Fibroblast of the aortic adventitia (primary cell): ENCODE data around the gene VGF. TPM values are rescaled to one million over a fixed set of nuclear protein-coding genes. Genes with fewer than 3 reads are reported as not detected.
"Not testable (repeated sequence)": the region's sequence is repeated elsewhere in the genome, so short reads cannot be mapped to it uniquely, and the experiment has no call there.

Experiments used
- DNase-seq: peaks from one replicate; pipeline ENCODE4 v3.0.0-alpha.2; 2010; ENCODE audit warnings: low read depth
- H3K4me3 ChIP-seq: 2 replicates; pipeline ENCODE4 v1.5.1; 2011; ENCODE audit warnings: low read depth, mild to moderate bottlenecking, control low read depth, low read length, moderate library complexity
- total RNA-seq: library from RNA; depleted of rRNA; stranded (reverse); fragments of >200 nt; gene quantifications from 2 replicates; pipeline ENCODE4 v1.2.3, GENCODE V29; 2012; ENCODE audit warnings: low replicate concordance
- TF ChIP-seq, protein P1 (sequence below): IDR thresholded peaks from 2 replicates; pipeline ENCODE4 v1.5.1; 2011; ENCODE audit warnings: mild to moderate bottlenecking, low read length, control low read depth, inconsistent platforms; ENCODE audit not compliant: insufficient read depth

Gene VGF
- total RNA-seq, 1 donor = not detected

DNA sequence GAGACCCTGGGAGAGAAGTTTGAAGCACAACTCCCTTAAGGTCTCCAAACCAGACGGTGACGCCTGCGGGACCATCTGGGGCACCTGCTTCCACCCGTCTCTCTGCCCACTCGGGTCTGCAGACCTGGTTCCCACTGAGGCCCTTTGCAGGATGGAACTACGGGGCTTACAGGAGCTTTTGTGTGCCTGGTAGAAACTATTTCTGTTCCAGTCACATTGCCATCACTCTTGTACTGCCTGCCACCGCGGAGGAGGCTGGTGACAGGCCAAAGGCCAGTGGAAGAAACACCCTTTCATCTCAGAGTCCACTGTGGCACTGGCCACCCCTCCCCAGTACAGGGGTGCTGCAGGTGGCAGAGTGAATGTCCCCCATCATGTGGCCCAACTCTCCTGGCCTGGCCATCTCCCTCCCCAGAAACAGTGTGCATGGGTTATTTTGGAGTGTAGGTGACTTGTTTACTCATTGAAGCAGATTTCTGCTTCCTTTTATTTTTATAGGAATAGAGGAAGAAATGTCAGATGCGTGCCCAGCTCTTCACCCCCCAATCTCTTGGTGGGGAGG, 27.6 kb downstream of the VGF start:
- no peak for DNase-seq
- TF ChIP-seq, protein P1, sequence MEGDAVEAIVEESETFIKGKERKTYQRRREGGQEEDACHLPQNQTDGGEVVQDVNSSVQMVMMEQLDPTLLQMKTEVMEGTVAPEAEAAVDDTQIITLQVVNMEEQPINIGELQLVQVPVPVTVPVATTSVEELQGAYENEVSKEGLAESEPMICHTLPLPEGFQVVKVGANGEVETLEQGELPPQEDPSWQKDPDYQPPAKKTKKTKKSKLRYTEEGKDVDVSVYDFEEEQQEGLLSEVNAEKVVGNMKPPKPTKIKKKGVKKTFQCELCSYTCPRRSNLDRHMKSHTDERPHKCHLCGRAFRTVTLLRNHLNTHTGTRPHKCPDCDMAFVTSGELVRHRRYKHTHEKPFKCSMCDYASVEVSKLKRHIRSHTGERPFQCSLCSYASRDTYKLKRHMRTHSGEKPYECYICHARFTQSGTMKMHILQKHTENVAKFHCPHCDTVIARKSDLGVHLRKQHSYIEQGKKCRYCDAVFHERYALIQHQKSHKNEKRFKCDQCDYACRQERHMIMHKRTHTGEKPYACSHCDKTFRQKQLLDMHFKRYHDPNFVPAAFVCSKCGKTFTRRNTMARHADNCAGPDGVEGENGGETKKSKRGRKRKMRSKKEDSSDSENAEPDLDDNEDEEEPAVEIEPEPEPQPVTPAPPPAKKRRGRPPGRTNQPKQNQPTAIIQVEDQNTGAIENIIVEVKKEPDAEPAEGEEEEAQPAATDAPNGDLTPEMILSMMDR = no peak
- no peak overlapping the region for H3K4me3 ChIP-seq

DNA sequence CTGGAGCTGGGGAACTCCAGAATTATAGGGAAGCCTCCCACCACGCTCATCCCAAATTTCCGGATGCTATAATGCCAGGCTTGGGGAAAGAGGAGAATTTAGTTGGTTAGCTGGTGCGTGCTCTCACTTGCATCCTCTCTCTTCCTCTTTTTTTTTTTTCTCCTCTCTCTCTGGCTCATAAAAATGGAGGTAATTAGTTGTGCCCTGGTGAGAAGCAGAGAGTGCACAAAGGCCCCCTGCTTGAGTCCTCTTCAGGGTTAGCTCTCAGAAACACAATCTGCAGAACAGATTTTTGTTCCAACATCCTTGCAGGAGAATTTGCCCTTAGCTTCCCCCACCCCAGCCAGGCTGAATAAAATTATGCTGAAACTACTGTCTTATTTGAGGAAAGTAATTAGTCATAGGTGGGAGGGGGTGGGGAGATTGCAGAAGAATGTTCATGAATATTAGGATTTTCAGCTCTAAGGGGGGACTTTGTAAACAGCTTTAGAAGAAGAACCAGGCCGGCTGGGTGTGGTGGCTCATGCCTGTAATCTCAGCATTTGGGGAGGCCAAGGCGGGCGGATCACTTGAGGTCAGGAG, 30.9 kb downstream of the VGF start:
- no peak overlapping the region for H3K4me3 ChIP-seq
- peak; percentile 41 for DNase-seq
- TF ChIP-seq, protein P1 = no peak

DNA sequence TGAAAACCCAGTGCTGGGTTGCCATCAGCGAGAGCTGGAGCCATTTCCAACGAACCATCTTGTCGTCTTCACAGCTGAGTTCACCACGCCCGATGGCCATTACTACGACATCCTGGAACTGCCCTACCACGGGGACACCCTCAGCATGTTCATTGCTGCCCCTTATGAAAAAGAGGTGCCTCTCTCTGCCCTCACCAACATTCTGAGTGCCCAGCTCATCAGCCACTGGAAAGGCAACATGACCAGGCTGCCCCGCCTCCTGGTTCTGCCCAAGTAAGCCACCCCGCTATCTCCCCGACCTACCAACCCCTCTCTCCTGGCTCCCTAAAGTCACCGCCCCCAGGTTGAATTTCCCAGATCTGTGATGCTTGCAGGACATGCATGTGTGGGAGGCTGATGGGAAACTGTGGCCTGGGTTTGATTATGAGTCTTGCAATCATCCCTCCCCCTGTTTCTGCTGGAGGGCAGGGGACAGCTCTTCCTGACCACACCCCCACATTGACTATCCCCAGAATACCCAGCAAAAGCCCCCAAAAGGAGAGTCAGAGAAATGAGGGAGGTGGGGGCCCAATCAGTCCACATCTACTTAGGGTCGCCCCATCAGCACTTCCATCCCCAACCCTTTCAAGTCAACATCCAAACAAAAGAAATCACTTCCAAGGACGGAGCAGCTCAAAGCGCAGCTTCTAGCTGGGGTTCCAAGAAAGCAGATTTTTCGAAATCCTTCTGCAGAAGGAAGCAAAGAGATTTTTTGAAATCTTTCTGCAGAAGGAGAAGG, 31.6 kb downstream of the VGF start:
- DNase-seq = peak; percentile 33
- no peak overlapping the region for H3K4me3 ChIP-seq
- TF ChIP-seq, protein P1 = no peak

DNA sequence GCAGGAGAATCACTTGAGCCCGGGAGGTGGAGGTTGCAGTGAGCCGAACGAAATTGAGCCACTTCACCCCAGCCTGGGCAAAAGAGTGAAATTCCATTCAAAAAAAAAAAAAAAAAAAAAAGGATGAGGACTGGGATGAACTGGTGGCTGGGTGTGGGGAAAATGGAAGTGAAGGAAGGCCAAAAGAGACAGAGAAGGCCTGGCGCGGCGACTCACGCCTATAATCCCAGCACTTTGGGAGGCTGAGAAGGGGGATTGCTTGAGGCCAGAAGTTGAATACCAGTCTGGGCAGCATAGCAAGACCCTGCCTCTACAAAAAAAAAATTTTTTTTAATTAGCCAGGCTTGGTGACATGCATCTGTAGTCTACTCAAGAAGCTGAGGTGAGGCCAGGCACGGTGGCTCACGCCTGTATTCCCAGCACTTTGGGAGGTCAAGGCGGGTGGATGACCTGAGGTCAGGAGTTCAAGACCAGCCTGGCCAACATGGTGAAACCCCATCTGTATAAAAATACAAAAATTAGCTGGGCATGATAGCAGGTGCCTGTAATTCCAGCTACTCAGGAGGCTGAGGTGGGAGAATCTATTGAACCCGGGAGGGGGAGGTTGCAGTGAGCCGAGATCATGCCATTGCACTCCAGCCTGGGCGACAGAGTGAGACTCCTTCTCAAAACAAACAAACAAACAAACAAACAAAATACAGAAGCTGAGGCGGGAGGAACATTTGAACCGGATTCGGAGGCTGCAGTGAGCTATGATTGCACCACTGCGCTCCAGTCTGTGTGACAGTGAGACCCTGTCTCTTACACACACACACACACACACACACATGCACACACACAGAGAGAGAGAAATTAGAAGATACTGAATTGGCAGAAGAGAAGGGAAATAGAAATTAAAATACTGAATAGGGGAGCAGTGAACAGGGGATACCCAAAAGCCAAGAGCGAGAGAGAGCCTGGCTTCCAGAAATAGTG, 32.5 kb downstream of the VGF start:
- not testable (repeated sequence) for DNase-seq, H3K4me3 ChIP-seq

DNA sequence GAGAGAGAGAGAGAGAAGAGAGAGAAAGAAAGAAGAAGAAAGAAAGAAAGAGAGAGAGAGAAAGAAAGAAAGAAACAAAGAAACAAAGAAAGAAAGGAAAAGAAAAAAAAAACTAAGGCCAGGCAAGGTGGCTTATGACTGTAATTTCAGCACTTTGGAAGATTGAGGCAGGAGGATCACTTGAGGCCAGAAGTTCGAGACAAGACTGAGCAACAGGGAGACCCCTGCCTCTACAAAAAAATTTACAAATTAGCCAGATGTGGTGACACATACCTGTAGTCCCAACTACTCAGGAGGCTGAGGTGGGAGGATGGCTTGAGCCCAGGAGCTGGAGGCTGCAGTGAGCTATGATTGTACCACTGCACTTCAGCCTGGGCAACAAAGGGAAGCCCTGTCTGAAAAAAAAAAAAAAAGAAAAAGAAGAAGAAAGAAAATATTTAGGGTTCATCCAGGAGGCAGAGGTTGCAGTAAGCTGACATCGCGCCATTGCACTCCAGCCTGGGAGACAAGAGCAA, 35.7 kb downstream of the VGF start:
- DNase-seq = no peak
- H3K4me3 ChIP-seq = peak overlapping the region; percentile 35
- TF ChIP-seq, protein P1 = no peak

DNA sequence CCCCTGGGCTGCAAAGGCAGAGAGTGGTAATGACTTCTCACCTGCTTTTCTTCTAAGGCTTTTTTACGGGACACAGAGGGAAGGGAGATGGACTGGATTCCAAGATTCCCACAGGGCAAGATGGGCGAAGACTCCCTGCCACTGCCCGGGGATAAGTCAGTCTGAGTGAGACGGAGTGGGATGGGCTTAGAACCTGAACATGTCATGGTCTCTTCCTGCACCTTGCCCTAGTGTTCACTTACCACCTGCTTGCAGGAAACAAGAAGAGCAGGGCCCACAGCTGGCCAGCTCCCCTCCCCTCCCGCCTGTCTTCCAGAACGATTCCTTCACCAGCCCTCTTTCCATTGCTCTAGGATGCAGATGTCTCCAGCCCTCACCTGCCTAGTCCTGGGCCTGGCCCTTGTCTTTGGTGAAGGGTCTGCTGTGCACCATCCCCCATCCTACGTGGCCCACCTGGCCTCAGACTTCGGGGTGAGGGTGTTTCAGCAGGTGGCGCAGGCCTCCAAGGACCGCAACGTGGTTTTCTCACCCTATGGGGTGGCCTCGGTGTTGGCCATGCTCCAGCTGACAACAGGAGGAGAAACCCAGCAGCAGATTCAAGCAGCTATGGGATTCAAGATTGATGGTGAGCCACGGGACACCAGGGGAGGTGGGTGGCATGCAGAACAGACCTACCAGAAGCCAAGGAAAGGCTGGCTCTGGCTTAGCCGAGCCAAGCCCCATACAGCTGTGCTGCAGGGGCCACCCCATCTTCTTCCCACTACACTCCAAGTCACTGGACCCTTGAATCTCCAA, 37.1 kb downstream of the VGF start:
- TF ChIP-seq, protein P1 = no peak
- peak overlapping the region; percentile 86 for H3K4me3 ChIP-seq
- peak; percentile 32 for DNase-seq
